Right ventricle myocardium superior (tissue), 1 donor: ENCODE measurements around the gene PPP6R2. TPM values are rescaled to one million over a fixed set of nuclear protein-coding genes. Genes with fewer than 3 reads are reported as not detected.
"Not testable (repeated sequence)": the region's sequence is repeated elsewhere in the genome, so short reads cannot be mapped to it uniquely, and the experiment has no call there.

Source experiments
- ATAC-seq: fragments of 200-7000 bp; cut with Tn5 transposase; one replicate; pipeline ENCODE4 v1.9.1; 2020; ENCODE audit warnings: mild to moderate bottlenecking; ENCODE audit not compliant: poor library complexity
- DNase-seq: peaks from one replicate; pipeline ENCODE4 v3.0.0-alpha.2; 2020
- intact Hi-C: fragments of 100-400 bp; cut with DNase I; formaldehyde crosslinking; loops from one replicate; pipeline ENCODE4 v1.11.2; 2022
- total RNA-seq: library from RNA; stranded (reverse); fragmentation: NEBNext Ultra II Directional; extraction: Animal tissue kit (Norgen Biotek cat#: 25700); gene quantifications from one replicate; pipeline ENCODE4 v1.2.1, GENCODE V29; 2021
- donor health status: DM: no; HTN: yes; CAD: no; lungs with severe emphysema.

PPP6R2 gene
- total RNA-seq, 1 donor from 2014 or later, result 40.4 TPM

- intact Hi-C loops, result no loop called here
- DNase-seq (no peak), ATAC-seq (no peak)
Measured at GRCh38 chr22:50363166-50363802, 20.2 kb downstream of the PPP6R2 start.

- DNase-seq, ATAC-seq, intact Hi-C loops: not testable (repeated sequence)
Measured at GRCh38 chr22:50363803-50364194, 20.7 kb downstream of the PPP6R2 start.

GRCh38 chr22:50367778-50368500, 24.8 kb downstream of the PPP6R2 start:
- DNase-seq, result no peak
- intact Hi-C loops, result no loop called here
- ATAC-seq, result no peak

DNA sequence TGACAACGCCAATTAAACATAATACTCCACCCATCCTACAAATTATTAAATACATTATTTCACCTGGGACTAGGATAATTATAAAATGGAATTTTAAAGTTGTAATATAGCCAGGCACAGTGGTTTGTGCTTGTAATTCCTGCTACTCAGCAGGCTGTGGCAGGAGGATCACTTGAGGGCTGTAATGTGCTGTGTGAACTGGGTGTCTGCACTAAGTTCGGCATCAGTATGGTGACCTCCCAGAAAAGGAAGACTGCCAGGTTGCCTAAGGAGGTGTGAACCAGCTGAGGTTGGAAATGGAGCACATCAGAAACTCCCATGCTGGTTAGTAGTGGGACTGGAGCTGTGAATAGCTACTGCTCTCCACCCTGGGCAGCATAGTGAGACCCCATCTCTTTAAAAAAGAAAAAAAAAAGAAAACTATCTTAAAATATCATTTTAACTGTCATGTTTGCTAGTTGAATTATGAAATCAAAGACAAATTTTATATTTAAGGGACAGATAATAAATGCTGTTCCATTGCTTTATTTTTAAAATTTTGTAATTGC, 28.0 kb downstream of the PPP6R2 start:
- DNase-seq (no peak), ATAC-seq (no peak)
- intact Hi-C loops, result no loop called here

DNA sequence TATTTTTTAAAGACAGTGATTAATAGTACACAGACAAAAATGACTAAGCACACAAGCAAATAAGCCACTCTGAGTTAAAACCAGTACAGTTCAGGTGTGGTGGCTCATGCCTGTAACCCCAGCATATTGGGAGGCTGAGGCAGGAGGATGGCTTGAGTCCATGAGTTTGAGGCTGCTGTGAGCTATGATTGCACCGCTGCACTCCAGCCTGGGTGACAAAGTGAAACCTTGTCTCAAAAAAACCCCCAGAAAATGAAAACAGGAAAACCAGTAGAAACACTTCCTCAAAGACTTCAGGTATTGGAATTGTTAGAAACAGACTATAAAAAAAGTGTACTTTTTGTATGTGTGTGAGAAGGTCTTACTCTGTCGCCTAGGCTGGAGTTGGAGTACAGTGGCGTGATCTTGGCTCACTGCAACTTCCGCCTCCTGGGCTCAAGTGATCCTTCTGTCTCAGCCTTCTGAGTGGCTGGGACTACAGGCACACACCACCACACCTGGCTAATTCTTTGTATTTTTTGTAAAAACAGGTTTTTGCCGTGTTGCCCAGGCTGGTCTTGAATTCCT, 33.0 kb downstream of the PPP6R2 start:
- DNase-seq, result no peak
- intact Hi-C loops, result no loop called here
- ATAC-seq, result no peak

DNA sequence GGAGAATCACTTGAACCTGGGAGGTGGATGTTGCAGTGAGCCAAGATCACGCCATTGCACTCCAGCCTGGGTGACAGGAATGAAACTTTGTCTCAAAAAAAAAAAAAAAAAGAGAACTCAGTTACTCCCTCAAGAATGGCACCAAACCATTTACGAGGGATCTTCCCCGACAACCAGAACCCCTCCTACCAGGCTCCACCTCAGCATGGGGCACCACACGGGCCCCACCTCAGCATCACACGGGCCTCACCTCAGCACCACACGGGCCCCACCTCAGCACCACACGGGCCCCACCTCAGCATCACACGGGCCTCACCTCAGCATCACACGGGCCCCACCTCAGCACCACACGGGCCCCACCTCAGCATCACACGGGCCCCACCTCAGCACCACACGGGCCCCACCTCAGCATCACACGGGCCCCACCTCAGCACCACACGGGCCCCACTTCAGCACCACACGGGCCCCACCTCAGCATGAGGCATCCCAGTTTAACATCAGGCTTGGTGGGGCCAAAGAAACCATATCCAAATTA, 38.0 kb downstream of the PPP6R2 start:
- DNase-seq, ATAC-seq, intact Hi-C loops: not testable (repeated sequence)

DNA sequence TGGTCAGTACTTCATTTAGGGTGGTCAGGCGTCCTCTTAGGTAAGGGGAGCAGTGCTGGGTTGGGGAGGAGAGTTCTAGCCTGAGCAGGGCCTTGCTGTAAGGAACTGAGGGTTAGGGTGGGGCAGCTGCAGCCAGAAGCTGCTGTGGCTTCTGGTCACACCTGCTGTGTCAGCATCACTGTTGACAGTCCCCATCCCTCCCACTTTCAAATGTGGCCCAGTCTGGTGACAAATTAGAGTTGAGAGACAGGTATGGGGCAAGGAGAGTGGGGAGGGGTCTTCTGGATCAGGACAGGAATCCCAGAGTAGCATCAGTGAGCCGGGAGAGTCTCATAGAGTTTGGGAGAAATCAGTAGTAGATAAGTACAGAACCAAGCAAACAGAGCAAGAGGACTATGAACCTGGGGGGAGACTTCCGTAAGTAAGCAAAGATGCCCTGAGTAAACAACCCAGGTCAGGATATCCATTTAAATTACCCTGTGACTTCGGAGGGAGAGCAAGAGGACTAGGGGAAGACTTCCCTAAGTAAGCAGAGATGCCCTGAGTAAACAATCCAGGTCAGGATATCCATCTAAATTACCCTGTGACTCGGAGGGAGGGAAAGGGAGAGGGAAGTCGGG, 53.7 kb downstream of the PPP6R2 start:
- DNase-seq (no peak), ATAC-seq (no peak)
- intact Hi-C loops, result no loop called here

GRCh38 chr22:50397371-50398060, 54.4 kb downstream of the PPP6R2 start:
- ATAC-seq, DNase-seq, intact Hi-C loops: not testable (repeated sequence)

DNA sequence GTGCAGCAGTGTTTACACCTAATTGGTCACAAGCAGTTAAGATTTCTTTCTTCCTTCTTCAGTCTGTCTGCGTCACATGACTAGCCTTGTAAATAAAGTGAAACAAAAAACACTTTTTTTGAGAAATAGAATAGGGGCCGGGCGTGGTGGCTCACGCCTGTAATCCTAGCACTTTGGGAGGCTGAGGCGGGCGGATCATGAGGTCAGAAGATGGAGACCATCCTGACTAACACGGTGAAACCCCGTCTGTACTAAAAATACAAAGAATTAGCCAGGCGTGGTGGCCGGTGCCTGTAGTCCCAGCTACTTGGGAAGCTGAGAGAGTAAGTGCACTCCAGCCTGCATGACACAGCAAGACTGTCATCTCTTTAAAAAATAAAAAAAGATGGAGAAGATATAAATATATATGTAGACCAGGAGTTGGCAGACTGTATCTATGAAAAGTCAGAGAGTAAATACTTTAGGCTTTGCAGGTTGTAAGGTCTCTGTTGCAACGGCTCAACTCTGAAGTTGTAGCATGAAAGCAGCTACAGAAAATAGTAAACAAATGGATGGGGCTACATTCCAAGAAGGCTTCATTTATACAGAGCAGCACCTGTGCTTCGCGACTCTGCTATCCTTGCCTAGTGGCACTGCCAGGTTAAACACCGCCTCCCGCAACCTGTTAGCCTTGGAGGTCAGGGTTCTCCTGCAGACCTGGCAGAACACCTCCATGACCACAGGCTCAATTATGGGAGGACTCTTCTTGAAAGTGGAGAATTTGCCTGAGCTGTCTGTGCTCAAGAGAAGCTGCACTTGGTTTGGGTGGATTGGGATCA, 55.9 kb downstream of the PPP6R2 start:
- ATAC-seq (no peak), DNase-seq (peak; percentile 22)
- intact Hi-C loops, result no loop called here

GRCh38 chr22:50399751-50400331, 56.7 kb downstream of the PPP6R2 start:
- intact Hi-C loops, result no loop called here
- ATAC-seq (peak; percentile 28), DNase-seq (peak; percentile 54)

DNA sequence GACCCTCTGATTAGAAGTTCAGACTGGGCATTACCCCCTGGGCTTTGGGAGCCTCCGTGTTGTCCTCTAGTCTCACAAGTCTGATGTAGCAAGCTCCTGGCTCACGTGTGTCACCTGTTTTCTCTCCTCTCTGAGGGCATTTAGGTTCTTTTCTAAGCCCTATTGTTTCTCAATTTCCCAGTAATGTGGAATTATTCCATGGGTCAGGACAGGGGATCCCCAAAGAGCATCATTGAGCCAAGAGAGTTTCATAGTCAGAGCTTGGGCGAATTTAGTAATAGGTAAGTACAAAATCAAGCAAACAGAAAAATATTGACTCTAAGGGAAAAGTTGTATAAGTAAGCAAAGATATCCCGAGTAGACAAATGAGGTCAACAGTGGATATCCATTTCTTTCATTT, 57.3 kb downstream of the PPP6R2 start:
- intact Hi-C loops, result no loop called here
- DNase-seq (no peak), ATAC-seq (no peak)

DNA sequence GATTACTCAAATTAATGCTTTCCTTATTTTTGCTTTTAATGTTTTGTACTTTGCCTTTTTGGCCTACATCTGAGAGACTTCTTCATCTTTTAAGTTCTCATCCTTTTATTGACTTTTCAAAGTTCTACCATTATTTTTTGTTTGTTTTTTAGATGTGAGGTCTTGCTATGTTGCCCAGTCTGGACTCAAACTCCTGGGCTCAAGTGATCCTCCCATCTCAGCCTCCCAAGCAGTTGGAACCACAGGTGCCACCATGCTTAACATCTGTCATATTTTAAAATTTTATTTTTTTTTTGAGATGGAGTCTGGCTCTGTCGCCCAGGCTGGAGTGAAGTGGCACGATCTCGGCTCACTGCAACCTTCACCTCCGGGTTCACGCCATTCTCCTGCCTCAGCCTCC, 57.8 kb downstream of the PPP6R2 start:
- DNase-seq (no peak), ATAC-seq (no peak)
- intact Hi-C loops, result no loop called here

- ATAC-seq (no peak), DNase-seq (no peak)
- intact Hi-C loops, result no loop called here
Measured at GRCh38 chr22:50401907-50402306, 58.8 kb downstream of the PPP6R2 start.

- peak; percentile 62 for ATAC-seq
- intact Hi-C loops, result no loop called here
- peak; percentile 84 for DNase-seq
Measured at GRCh38 chr22:50403701-50404101, 60.6 kb downstream of the PPP6R2 start.

DNA sequence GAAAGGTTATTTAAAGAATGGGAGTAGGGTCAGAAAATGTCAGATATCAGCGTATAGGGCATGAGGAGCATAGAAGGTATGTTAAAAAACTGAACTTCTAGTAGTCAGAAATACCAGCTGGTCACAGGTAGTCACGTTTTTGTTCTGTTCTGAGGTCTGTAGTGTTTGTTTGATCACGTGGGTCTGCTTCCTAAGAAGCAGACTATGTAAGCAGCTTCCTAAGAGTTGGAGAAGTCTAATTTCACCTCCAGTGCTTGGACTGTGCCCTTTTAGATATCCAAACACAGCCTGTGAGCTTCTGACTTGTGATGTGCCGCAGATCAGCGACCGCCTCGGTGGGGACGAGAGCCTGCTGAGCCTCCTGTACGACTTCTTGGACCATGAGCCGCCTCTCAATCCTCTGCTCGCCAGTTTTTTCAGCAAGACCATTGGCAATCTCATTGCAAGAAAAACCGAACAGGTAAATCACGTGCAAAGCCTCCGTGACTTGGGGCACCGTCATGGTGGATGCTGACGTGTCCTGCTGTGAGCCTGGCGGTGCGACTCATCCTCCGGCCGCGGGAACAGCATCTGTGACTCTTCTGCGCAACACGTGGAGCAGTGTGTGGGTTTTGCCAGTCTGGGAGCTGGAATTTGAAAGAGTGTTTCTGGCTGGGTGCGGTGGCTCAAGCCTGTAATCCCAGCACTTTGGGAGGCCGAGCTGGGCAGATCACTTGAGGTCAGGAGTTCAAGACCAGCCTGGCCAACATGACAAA, 63.5 kb downstream of the PPP6R2 start:
- intact Hi-C loops, result no loop called here
- no peak for DNase-seq
- no peak for ATAC-seq

GRCh38 chr22:50408311-50408710, 65.2 kb downstream of the PPP6R2 start:
- intact Hi-C loops, result no loop called here
- no peak for ATAC-seq
- DNase-seq, result no peak

DNA sequence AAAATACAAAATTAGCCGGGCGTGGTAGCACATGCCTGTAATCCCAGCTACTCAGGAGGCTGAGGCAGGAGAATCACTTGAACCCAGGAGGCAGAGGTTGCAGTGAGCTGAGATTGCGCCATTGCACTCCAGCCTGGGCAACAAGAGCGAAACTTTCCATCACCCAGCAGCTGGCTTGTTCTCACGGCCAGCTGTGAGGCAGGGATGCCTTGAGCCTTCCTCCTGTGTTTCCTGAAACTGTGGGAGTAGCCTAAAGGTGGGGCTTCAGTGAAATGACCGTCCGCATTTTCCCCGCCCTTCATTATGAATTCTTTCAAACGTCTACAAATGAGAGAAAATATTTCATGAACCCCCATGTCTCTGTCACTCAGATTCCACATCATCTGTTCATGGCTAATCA, 65.8 kb downstream of the PPP6R2 start:
- intact Hi-C loops, DNase-seq: not testable (repeated sequence)

More for the DNA sequence above, 65.8 kb downstream of the PPP6R2 start:
- not testable (repeated sequence) for ATAC-seq
